CD14-positive monocyte (primary cell): Measurements from ENCODE around the gene DISP1. TPM values are rescaled to one million over a fixed set of nuclear protein-coding genes. Genes with fewer than 3 reads are reported as not detected.

Experiments used
- DNase-seq, 3 donors: peaks; one replicate each; pipeline ENCODE4 v3.0.0-alpha.2; 2011 to 2022
- H2AFZ ChIP-seq: 2 replicates; pipeline ENCODE4 v1.6.0; 2012; ENCODE audit warnings: mild to moderate bottlenecking, low read depth, low read length, inconsistent platforms; ENCODE audit not compliant: insufficient read depth, poor library complexity, severe bottlenecking
- H3K27ac ChIP-seq, 2 donors: 1 replicate in 1 of 2; 2 replicates in 1 of 2; pipeline ENCODE4 v1.5.1; 2012 to 2013; ENCODE audit warnings: low read length in 2 of 2, control low read depth in 1 of 2, inconsistent platforms in 1 of 2, low read depth in 1 of 2, mild to moderate bottlenecking in 1 of 2
- H3K27me3 ChIP-seq, 2 donors: one replicate each; pipeline versions ENCODE4 v1.6.0 to v1.6.1; 2011 to 2013; ENCODE audit warnings: low read length in 2 of 2; ENCODE audit not compliant: control insufficient read depth in 2 of 2, insufficient read depth in 2 of 2
- H3K36me3 ChIP-seq, 2 donors: replicated peaks in 1 of 2; 1 replicate in 1 of 2; 2 replicates in 1 of 2; pipeline versions ENCODE4 v1.5.1 to v1.6.1; 2012 to 2013; ENCODE audit warnings: low read length in 2 of 2, control low read depth in 1 of 2, inconsistent platforms in 1 of 2, mild to moderate bottlenecking in 1 of 2; ENCODE audit not compliant: insufficient read depth in 2 of 2, control insufficient read depth in 1 of 2
- H3K4me1 ChIP-seq, 2 donors: 1 replicate in 1 of 2; 2 replicates in 1 of 2; pipeline versions ENCODE4 v1.5.1 to v1.6.1; 2012 to 2013; ENCODE audit warnings: low read length in 2 of 2, control low read depth in 1 of 2, inconsistent platforms in 1 of 2, mild to moderate bottlenecking in 1 of 2, moderate library complexity in 1 of 2; ENCODE audit not compliant: insufficient read depth in 2 of 2, control insufficient read depth in 1 of 2
- H3K4me2 ChIP-seq: replicated peaks from 2 replicates; pipeline ENCODE3; 2012; ENCODE audit warnings: low read length, moderate library complexity, mild to moderate bottlenecking; ENCODE audit not compliant: poor library complexity, severe bottlenecking; ENCODE audit errors: extremely low read depth
- H3K4me3 ChIP-seq, 3 experiments: fragments of 200-600 bp in 1 of 3; sonication (generic) in 1 of 3; replicated peaks in 1 of 3; 1 replicate in 2 of 3; 2 replicates in 1 of 3; pipeline ENCODE4 v1.5.1; 2011 to 2013; ENCODE audit warnings: low read length in 3 of 3, mild to moderate bottlenecking in 3 of 3, control low read depth in 2 of 3, low read depth in 2 of 3, inconsistent platforms in 1 of 3, moderate library complexity in 1 of 3
- H3K79me2 ChIP-seq: 2 replicates; pipeline ENCODE4 v1.6.0; 2012; ENCODE audit warnings: mild to moderate bottlenecking, control low read depth, inconsistent platforms, low read length, moderate library complexity; ENCODE audit not compliant: insufficient read depth
- H3K9ac ChIP-seq: 2 replicates; pipeline ENCODE4 v1.6.0; 2017; ENCODE audit warnings: low read length, mild to moderate bottlenecking; ENCODE audit not compliant: insufficient read depth, poor library complexity, severe bottlenecking
- H3K9me3 ChIP-seq, 2 donors: replicated peaks in 1 of 2; 1 replicate in 1 of 2; 2 replicates in 1 of 2; pipeline versions ENCODE4 v1.5.1 to v1.6.1; 2012 to 2013; ENCODE audit warnings: low read length in 2 of 2, control low read depth in 1 of 2; ENCODE audit not compliant: control insufficient read depth in 1 of 2, insufficient read depth in 1 of 2
- H4K20me1 ChIP-seq: 2 replicates; pipeline ENCODE4 v1.6.0; 2012; ENCODE audit warnings: mild to moderate bottlenecking, low read length, control low read depth, moderate library complexity; ENCODE audit not compliant: insufficient read depth
- H3K27ac Mint-ChIP-seq, 7 donors: one replicate each; pipeline ENCODE4 v1.8.0; 2020; ENCODE audit warnings: mild to moderate bottlenecking in 7 of 7, mixed read lengths in 7 of 7, moderate library complexity in 6 of 7, inconsistent platforms in 2 of 7
- H3K27me3 Mint-ChIP-seq, 3 donors: one replicate each; pipeline ENCODE4 v1.8.0; 2021 to 2022; ENCODE audit warnings: low read depth in 3 of 3, mild to moderate bottlenecking in 3 of 3, mixed read lengths in 3 of 3, moderate library complexity in 3 of 3, inconsistent platforms in 1 of 3
- H3K36me3 Mint-ChIP-seq, 2 donors: one replicate each; pipeline ENCODE4 v1.8.0; 2020; ENCODE audit warnings: mixed read lengths in 2 of 2, inconsistent platforms in 1 of 2, mild to moderate bottlenecking in 1 of 2
- H3K4me1 Mint-ChIP-seq: one replicate; pipeline ENCODE4 v1.8.0; 2020; ENCODE audit warnings: mild to moderate bottlenecking, mixed read lengths
- H3K4me3 Mint-ChIP-seq, 2 donors: one replicate each; pipeline ENCODE4 v1.8.0; 2020; ENCODE audit warnings: mild to moderate bottlenecking in 2 of 2, mixed read lengths in 2 of 2, moderate library complexity in 1 of 2
- H3K9me3 Mint-ChIP-seq, 7 donors: one replicate each; pipeline ENCODE4 v1.8.0; 2020 to 2022; ENCODE audit warnings: mixed read lengths in 7 of 7, mild to moderate bottlenecking in 6 of 7, moderate library complexity in 6 of 7, inconsistent platforms in 2 of 7
- CTCF ChIP-seq: fragments of 200-600 bp; IDR thresholded peaks from one replicate; pipeline ENCODE4 v1.8.0; 2022; ENCODE audit warnings: antibody characterized with exemption, mild to moderate bottlenecking
- WGBS: methylation state at CpG from one replicate; pipeline ENCODE4 v1.1.5; 2013; ENCODE audit warnings: missing lambda C conversion rate; ENCODE audit not compliant: insufficient coverage; 5-methylcytosine and 5-hydroxymethylcytosine counted together
- intact Hi-C, 2 donors: fragments of 100-400 bp; cut with micrococcal nuclease; formaldehyde crosslinking; loops; one replicate each; pipeline versions ENCODE4 v1.15.0 to v1.15.1; 2023
- polyA plus RNA-seq, 3 donors: library from polyadenylated mRNA; depleted of rRNA in 1 of 3; unstranded in 2 of 3; stranded (reverse) in 1 of 3; fragments of 300-500 nt in 2 of 3; fragments of >200 nt in 1 of 3; fragmentation: Illumina TruSeq in 2 of 3; gene quantifications; 1 replicate in 2 of 3; 2 replicates in 1 of 3; pipeline ENCODE4 v1.2.3, GENCODE V29; 2012 to 2021

Gene DISP1
- polyA plus RNA-seq, 3 donors: 0.34 to 2.1 (median 0.61) TPM

GRCh38 chr1:222787729-222788128 lies 27.1 kb upstream of the DISP1 start:
- TF ChIP-seq CTCF: no peak
- Mint-ChIP-seq H3K36me3 (no peaks in the 10 kb centered on the region), H3K9me3 (peaks cover 2 to 12% (median 7%) of the 10 kb centered on the region in 7 donors), H3K27ac (no peak overlapping the region), H3K4me3 (no peak overlapping the region), H3K4me1 (peaks cover 13% of the 10 kb centered on the region), H3K27me3 (peaks cover 2 to 5% (median 4%) of the 10 kb centered on the region in 3 donors)
- no peaks in the 10 kb centered on the region for H3K36me3 ChIP-seq
- no peaks in the 10 kb centered on the region for H4K20me1 ChIP-seq
- 100% methylated on average over 1 of the region's 4 CpGs for WGBS
- H2AFZ ChIP-seq: no peak overlapping the region
- no peak overlapping the region for H3K27ac ChIP-seq
- H3K9me3 ChIP-seq: peaks cover 0 to 4% of the 10 kb centered on the region in 2 donors
- H3K4me3 ChIP-seq: no peak overlapping the region
- intact Hi-C loops: no loop called here
- DNase-seq: no peak
- no peak overlapping the region for H3K9ac ChIP-seq
- H3K4me2 ChIP-seq: no peak overlapping the region
- no peaks in the 10 kb centered on the region for H3K27me3 ChIP-seq
- H3K79me2 ChIP-seq: no peaks in the 10 kb centered on the region
- no peaks in the 10 kb centered on the region for H3K4me1 ChIP-seq

GRCh38 chr1:222788402-222789156 lies 26.3 kb upstream of the DISP1 start:
- H3K27ac Mint-ChIP-seq: no peak overlapping the region
- no peak overlapping the region for H3K27ac ChIP-seq
- H3K36me3 ChIP-seq: no peaks in the 10 kb centered on the region
- H3K4me1 Mint-ChIP-seq: peaks cover 13% of the 10 kb centered on the region
- H3K27me3 ChIP-seq: no peaks in the 10 kb centered on the region
- peaks cover 2 to 5% (median 3%) of the 10 kb centered on the region in 3 donors for H3K27me3 Mint-ChIP-seq
- TF ChIP-seq CTCF: no peak
- peaks cover 0 to 4% of the 10 kb centered on the region in 2 donors for H3K9me3 ChIP-seq
- no peaks in the 10 kb centered on the region for H3K36me3 Mint-ChIP-seq
- intact Hi-C loops: no loop called here
- H3K4me2 ChIP-seq: no peak overlapping the region
- DNase-seq: no peak
- H3K9ac ChIP-seq: no peak overlapping the region
- WGBS: 100% methylated on average over 2 of the region's 3 CpGs
- H3K79me2 ChIP-seq: no peaks in the 10 kb centered on the region
- H3K4me3 ChIP-seq: no peak overlapping the region
- no peaks in the 10 kb centered on the region for H3K4me1 ChIP-seq
- no peaks in the 10 kb centered on the region for H4K20me1 ChIP-seq
- peaks cover 2 to 12% (median 7%) of the 10 kb centered on the region in 7 donors for H3K9me3 Mint-ChIP-seq
- no peak overlapping the region for H2AFZ ChIP-seq
- no peak overlapping the region for H3K4me3 Mint-ChIP-seq
